ENCODE measurements around the gene DOCK2.

DNA sequence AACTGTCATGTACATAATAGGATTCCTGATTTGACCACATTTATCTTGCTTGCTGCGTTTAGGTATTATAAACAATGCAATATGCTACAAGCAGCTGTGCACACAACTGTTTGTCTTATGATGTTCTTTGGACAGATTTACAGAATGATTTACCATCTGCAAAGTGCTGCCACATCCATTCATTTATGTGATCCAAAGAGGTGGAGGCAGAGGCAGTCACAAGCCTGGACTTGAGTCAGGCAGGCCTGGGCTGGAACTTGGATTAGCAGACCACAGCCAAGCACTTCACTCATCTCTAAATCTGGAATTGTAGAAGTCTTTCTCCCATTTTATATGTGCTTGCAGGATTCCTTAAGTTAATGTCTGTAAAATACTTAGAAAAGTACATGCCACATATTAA is 194.3 kb downstream of the DOCK2 start:
- TF ChIP-seq, protein P1, sequence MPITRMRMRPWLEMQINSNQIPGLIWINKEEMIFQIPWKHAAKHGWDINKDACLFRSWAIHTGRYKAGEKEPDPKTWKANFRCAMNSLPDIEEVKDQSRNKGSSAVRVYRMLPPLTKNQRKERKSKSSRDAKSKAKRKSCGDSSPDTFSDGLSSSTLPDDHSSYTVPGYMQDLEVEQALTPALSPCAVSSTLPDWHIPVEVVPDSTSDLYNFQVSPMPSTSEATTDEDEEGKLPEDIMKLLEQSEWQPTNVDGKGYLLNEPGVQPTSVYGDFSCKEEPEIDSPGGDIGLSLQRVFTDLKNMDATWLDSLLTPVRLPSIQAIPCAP (CRISPR knock-in tag; IDR thresholded peaks at IDR 0.05) = no peak
- TF ChIP-seq CREB1 (CRISPR knock-in tag; IDR thresholded peaks at IDR 0.05) (no peak), ETV6 (CRISPR knock-in tag; IDR thresholded peaks at IDR 0.05) (no peak), MYBL2 (CRISPR knock-in tag; IDR thresholded peaks at IDR 0.05) (no peak), PRRX2 (CRISPR knock-in tag; IDR thresholded peaks at IDR 0.05) (no peak), ELF4 (CRISPR knock-in tag; IDR thresholded peaks at IDR 0.05; ENCODE audit: low read depth) (no peak), FOXK1 (CRISPR knock-in tag; IDR thresholded peaks at IDR 0.05) (no peak)
- TF ChIP-seq, protein P2, sequence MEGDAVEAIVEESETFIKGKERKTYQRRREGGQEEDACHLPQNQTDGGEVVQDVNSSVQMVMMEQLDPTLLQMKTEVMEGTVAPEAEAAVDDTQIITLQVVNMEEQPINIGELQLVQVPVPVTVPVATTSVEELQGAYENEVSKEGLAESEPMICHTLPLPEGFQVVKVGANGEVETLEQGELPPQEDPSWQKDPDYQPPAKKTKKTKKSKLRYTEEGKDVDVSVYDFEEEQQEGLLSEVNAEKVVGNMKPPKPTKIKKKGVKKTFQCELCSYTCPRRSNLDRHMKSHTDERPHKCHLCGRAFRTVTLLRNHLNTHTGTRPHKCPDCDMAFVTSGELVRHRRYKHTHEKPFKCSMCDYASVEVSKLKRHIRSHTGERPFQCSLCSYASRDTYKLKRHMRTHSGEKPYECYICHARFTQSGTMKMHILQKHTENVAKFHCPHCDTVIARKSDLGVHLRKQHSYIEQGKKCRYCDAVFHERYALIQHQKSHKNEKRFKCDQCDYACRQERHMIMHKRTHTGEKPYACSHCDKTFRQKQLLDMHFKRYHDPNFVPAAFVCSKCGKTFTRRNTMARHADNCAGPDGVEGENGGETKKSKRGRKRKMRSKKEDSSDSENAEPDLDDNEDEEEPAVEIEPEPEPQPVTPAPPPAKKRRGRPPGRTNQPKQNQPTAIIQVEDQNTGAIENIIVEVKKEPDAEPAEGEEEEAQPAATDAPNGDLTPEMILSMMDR (IDR thresholded peaks at IDR 0.05) = no peak
- TF ChIP-seq, protein P3, sequence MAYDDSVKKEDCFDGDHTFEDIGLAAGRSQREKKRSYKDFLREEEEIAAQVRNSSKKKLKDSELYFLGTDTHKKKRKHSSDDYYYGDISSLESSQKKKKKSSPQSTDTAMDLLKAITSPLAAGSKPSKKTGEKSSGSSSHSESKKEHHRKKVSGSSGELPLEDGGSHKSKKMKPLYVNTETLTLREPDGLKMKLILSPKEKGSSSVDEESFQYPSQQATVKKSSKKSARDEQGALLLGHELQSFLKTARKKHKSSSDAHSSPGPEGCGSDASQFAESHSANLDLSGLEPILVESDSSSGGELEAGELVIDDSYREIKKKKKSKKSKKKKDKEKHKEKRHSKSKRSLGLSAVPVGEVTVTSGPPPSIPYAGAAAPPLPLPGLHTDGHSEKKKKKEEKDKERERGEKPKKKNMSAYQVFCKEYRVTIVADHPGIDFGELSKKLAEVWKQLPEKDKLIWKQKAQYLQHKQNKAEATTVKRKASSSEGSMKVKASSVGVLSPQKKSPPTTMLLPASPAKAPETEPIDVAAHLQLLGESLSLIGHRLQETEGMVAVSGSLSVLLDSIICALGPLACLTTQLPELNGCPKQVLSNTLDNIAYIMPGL (CRISPR knock-in tag; IDR thresholded peaks at IDR 0.05) = no peak
- TF ChIP-seq, protein P4, sequence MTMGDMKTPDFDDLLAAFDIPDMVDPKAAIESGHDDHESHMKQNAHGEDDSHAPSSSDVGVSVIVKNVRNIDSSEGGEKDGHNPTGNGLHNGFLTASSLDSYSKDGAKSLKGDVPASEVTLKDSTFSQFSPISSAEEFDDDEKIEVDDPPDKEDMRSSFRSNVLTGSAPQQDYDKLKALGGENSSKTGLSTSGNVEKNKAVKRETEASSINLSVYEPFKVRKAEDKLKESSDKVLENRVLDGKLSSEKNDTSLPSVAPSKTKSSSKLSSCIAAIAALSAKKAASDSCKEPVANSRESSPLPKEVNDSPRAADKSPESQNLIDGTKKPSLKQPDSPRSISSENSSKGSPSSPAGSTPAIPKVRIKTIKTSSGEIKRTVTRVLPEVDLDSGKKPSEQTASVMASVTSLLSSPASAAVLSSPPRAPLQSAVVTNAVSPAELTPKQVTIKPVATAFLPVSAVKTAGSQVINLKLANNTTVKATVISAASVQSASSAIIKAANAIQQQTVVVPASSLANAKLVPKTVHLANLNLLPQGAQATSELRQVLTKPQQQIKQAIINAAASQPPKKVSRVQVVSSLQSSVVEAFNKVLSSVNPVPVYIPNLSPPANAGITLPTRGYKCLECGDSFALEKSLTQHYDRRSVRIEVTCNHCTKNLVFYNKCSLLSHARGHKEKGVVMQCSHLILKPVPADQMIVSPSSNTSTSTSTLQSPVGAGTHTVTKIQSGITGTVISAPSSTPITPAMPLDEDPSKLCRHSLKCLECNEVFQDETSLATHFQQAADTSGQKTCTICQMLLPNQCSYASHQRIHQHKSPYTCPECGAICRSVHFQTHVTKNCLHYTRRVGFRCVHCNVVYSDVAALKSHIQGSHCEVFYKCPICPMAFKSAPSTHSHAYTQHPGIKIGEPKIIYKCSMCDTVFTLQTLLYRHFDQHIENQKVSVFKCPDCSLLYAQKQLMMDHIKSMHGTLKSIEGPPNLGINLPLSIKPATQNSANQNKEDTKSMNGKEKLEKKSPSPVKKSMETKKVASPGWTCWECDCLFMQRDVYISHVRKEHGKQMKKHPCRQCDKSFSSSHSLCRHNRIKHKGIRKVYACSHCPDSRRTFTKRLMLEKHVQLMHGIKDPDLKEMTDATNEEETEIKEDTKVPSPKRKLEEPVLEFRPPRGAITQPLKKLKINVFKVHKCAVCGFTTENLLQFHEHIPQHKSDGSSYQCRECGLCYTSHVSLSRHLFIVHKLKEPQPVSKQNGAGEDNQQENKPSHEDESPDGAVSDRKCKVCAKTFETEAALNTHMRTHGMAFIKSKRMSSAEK (CRISPR knock-in tag; IDR thresholded peaks at IDR 0.05; ENCODE audit: borderline replicate concordance) = no peak
- TF ChIP-seq, protein P5, sequence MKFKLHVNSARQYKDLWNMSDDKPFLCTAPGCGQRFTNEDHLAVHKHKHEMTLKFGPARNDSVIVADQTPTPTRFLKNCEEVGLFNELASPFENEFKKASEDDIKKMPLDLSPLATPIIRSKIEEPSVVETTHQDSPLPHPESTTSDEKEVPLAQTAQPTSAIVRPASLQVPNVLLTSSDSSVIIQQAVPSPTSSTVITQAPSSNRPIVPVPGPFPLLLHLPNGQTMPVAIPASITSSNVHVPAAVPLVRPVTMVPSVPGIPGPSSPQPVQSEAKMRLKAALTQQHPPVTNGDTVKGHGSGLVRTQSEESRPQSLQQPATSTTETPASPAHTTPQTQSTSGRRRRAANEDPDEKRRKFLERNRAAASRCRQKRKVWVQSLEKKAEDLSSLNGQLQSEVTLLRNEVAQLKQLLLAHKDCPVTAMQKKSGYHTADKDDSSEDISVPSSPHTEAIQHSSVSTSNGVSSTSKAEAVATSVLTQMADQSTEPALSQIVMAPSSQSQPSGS (CRISPR knock-in tag; IDR thresholded peaks at IDR 0.05; ENCODE audit: borderline replicate concordance, low read depth) = no peak

Measured in WTC11 (cell line).